M059J (cell line): Measurements from ENCODE around the gene OR2B2. TPM values are rescaled to one million over a fixed set of nuclear protein-coding genes. Genes with fewer than 3 reads are reported as not detected.
"Not testable (repeated sequence)": the region's sequence is repeated elsewhere in the genome, so short reads cannot be mapped to it uniquely, and the experiment has no call there.

Experiments
- DNase-seq: peaks from one replicate; pipeline ENCODE4 v3.0.0-alpha.2; 2012; ENCODE audit warnings: low read depth
- total RNA-seq: library from RNA; depleted of rRNA; stranded (reverse); fragments of >200 nt; shearing (Covaris generic); gene quantifications from 2 replicates; pipeline ENCODE4 v1.2.3, GENCODE V29; 2014; rRNA removed

OR2B2 gene
- not detected in 2 replicates for total RNA-seq

- no peak for DNase-seq
Measured at GRCh38 chr6:27911956-27912446, at the start of gene OR2B2. OR2B2 (minus strand) TSS chr6:27912396; CDS start chr6:27912319, 77 bp downstream.

GRCh38 chr6:27957516-27957915 is 45.3 kb upstream of the OR2B2 start:
- DNase-seq, result no peak

GRCh38 chr6:27956941-27957340 is 44.7 kb upstream of the OR2B2 start, which contains the start of gene OR2B6:
OR2B6 (plus strand) TSS chr6:27957241; CDS start chr6:27957241, 0 bp downstream.
- no peak for DNase-seq

GRCh38 chr6:27951040-27951439 is 38.8 kb upstream of the OR2B2 start:
- DNase-seq, result no peak

- no peak for DNase-seq
Measured at GRCh38 chr6:27948237-27948636, 36.0 kb upstream of the OR2B2 start.

- not testable (repeated sequence) for DNase-seq
Measured at GRCh38 chr6:27943072-27943471, 30.9 kb upstream of the OR2B2 start.

- peak; percentile 28 for DNase-seq
Measured at GRCh38 chr6:27940766-27941165, 28.6 kb upstream of the OR2B2 start.

GRCh38 chr6:27931209-27931608 is 19.0 kb upstream of the OR2B2 start:
- DNase-seq, result no peak

GRCh38 chr6:27929930-27930329 is 17.7 kb upstream of the OR2B2 start:
- not testable (repeated sequence) for DNase-seq

- DNase-seq, result not testable (repeated sequence)
Measured at GRCh38 chr6:27928041-27928440, 15.8 kb upstream of the OR2B2 start.

GRCh38 chr6:27924179-27924578 is 12.0 kb upstream of the OR2B2 start:
- DNase-seq, result no peak

- peak; percentile 12 for DNase-seq
Measured at GRCh38 chr6:27922949-27923348, 10.8 kb upstream of the OR2B2 start.

- no peak for DNase-seq
Measured at GRCh38 chr6:27908017-27908416, 4.2 kb downstream of the OR2B2 start.

GRCh38 chr6:27902335-27903314 is 9.6 kb downstream of the OR2B2 start:
- peak; percentile 87 for DNase-seq

- DNase-seq, result peak; percentile 39
Measured at GRCh38 chr6:27901801-27902200, 10.4 kb downstream of the OR2B2 start.

GRCh38 chr6:27900197-27900596 is 12.0 kb downstream of the OR2B2 start:
- DNase-seq, result not testable (repeated sequence)

GRCh38 chr6:27899543-27899942 is 12.7 kb downstream of the OR2B2 start:
- DNase-seq, result no peak

- no peak for DNase-seq
Measured at GRCh38 chr6:27897580-27898206, 14.5 kb downstream of the OR2B2 start.

- DNase-seq, result no peak
Measured at GRCh38 chr6:27896398-27896796, 15.8 kb downstream of the OR2B2 start.

- DNase-seq, result peak; percentile 92
Measured at GRCh38 chr6:27894839-27895762, 17.1 kb downstream of the OR2B2 start.
